Breast epithelium (tissue), 4 donors: ENCODE results near the gene MYL10. TPM values are rescaled to one million over a fixed set of nuclear protein-coding genes. Genes with fewer than 3 reads are reported as not detected.
"Not testable (repeated sequence)": the region's sequence is repeated elsewhere in the genome, so short reads cannot be mapped to it uniquely, and the experiment has no call there.

Experiments used
- DNase-seq, 2 donors: peaks; one replicate each; pipeline ENCODE4 v3.0.0-alpha.2; 2019; ENCODE audit warnings: low spot score in 2 of 2
- H3K27ac ChIP-seq, 2 donors: fragments of 200-600 bp; sonication (generic) in 1 of 2; one replicate each; pipeline ENCODE4 v1.5.1; 2016 to 2019; ENCODE audit warnings: mild to moderate bottlenecking in 1 of 2
- H3K27me3 ChIP-seq, 2 donors: fragments of 200-600 bp; sonication (generic) in 1 of 2; one replicate each; pipeline versions ENCODE4 v1.5.1 to v1.6.0; 2017 to 2019; ENCODE audit warnings: control low read depth in 1 of 2, mild to moderate bottlenecking in 1 of 2
- H3K36me3 ChIP-seq: fragments of 200-600 bp; one replicate; pipeline ENCODE4 v1.5.1; 2019
- H3K4me1 ChIP-seq, 2 donors: fragments of 200-600 bp; sonication (generic); one replicate each; pipeline ENCODE4 v1.5.1; 2016 to 2019; ENCODE audit warnings: control low read depth in 1 of 2
- H3K4me3 ChIP-seq, 3 donors: fragments of 200-600 bp; sonication (generic); 1 replicate in 2 of 3; 2 replicates in 1 of 3; pipeline ENCODE4 v1.5.1; 2016 to 2019; ENCODE audit warnings: mild to moderate bottlenecking in 3 of 3, moderate library complexity in 2 of 3
- H3K9me3 ChIP-seq, 2 donors: fragments of 200-600 bp; sonication (generic) in 1 of 2; one replicate each; pipeline ENCODE4 v1.5.1; 2016 to 2019; ENCODE audit warnings: control low read depth in 1 of 2
- CTCF ChIP-seq, 3 donors: fragments of 450-650 bp; IDR thresholded peaks; one replicate each; pipeline ENCODE4 v1.5.1; 2016 to 2017; ENCODE audit warnings: antibody characterized with exemption in 3 of 3, mild to moderate bottlenecking in 3 of 3, moderate library complexity in 3 of 3
- POLR2A ChIP-seq: fragments of 450-650 bp; IDR thresholded peaks from one replicate; pipeline ENCODE4 v1.6.1; 2016; ENCODE audit warnings: antibody characterized with exemption, mild to moderate bottlenecking, moderate library complexity
- POLR2AphosphoS5 ChIP-seq, 3 donors: sonication (generic); formaldehyde crosslinking; IDR thresholded peaks; one replicate each; pipeline ENCODE4 v1.6.1; 2017; ENCODE audit warnings: antibody characterized with exemption in 3 of 3
- intact Hi-C: fragments of 100-400 bp; cut with DNase I; formaldehyde crosslinking; loops from one replicate; pipeline ENCODE4 v1.15.1; 2023; ENCODE audit warnings: low total_unique reads
- total RNA-seq, 3 donors: library from RNA; depleted of rRNA; stranded (reverse); fragments of >200 nt; gene quantifications; one replicate each; pipeline ENCODE4 v1.1.0, GENCODE V29; 2016

Gene MYL10
- total RNA-seq, 3 donors from 2014 or later = not detected

- Histone ChIP-seq H3K27me3 (peaks cover 0 to 14% of the 10 kb centered on the region in 2 donors), H3K9me3 (no peaks in the 10 kb centered on the region), H3K27ac (no peak overlapping the region), H3K4me1 (no peaks in the 10 kb centered on the region), H3K4me3 (no peak overlapping the region), H3K36me3 (no peaks in the 10 kb centered on the region)
- intact Hi-C loops = no loop called here
- no peak for DNase-seq
- TF ChIP-seq POLR2A = no peak
- no peak for TF ChIP-seq CTCF (IDR thresholded peaks at IDR 0.05)
- TF ChIP-seq POLR2AphosphoS5 (IDR thresholded peaks at IDR 0.05) = no peak
Observed at GRCh38 chr7:101644879-101645278, 15.8 kb upstream of the MYL10 start.

GRCh38 chr7:101639127-101639526, 10.0 kb upstream of the MYL10 start:
- H3K27me3 ChIP-seq, intact Hi-C loops, H3K9me3 ChIP-seq, H3K27ac ChIP-seq, DNase-seq, H3K4me3 ChIP-seq, H3K36me3 ChIP-seq, H3K4me1 ChIP-seq: not testable (repeated sequence)

- TF ChIP-seq CTCF (IDR thresholded peaks at IDR 0.05) (no peak), POLR2A (no peak), POLR2AphosphoS5 (IDR thresholded peaks at IDR 0.05) (no peak)
- Histone ChIP-seq H3K4me1 (no peaks in the 10 kb centered on the region), H3K36me3 (no peaks in the 10 kb centered on the region), H3K27ac (no peak overlapping the region), H3K27me3 (peaks cover 0 to 4% of the 10 kb centered on the region in 2 donors), H3K4me3 (no peak overlapping the region), H3K9me3 (peaks cover 0 to 9% of the 10 kb centered on the region in 2 donors)
- intact Hi-C loops = no loop called here
- DNase-seq = no peak
Observed at GRCh38 chr7:101636822-101637623, 7.9 kb upstream of the MYL10 start.

GRCh38 chr7:101635484-101635883, 6.4 kb upstream of the MYL10 start:
- Histone ChIP-seq H3K9me3 (peaks cover 0 to 9% of the 10 kb centered on the region in 2 donors), H3K4me3 (no peak overlapping the region), H3K36me3 (no peaks in the 10 kb centered on the region), H3K27me3 (peaks cover 0 to 4% of the 10 kb centered on the region in 2 donors), H3K4me1 (no peaks in the 10 kb centered on the region), H3K27ac (no peak overlapping the region)
- DNase-seq = no peak
- TF ChIP-seq CTCF (IDR thresholded peaks at IDR 0.05) = no peak
- no peak for TF ChIP-seq POLR2AphosphoS5 (IDR thresholded peaks at IDR 0.05)
- no peak for TF ChIP-seq POLR2A
- intact Hi-C loops = no loop called here

GRCh38 chr7:101634196-101634717, 5.2 kb upstream of the MYL10 start:
- H3K36me3 ChIP-seq = no peaks in the 10 kb centered on the region
- peaks cover 0 to 9% of the 10 kb centered on the region in 2 donors for H3K9me3 ChIP-seq
- TF ChIP-seq CTCF (IDR thresholded peaks at IDR 0.05) (no peak), POLR2AphosphoS5 (IDR thresholded peaks at IDR 0.05) (no peak), POLR2A (no peak)
- no peaks in the 10 kb centered on the region for H3K4me1 ChIP-seq
- intact Hi-C loops = no loop called here
- no peak for DNase-seq
- H3K27me3 ChIP-seq = peaks cover 0 to 8% of the 10 kb centered on the region in 2 donors
- no peak overlapping the region for H3K4me3 ChIP-seq
- H3K27ac ChIP-seq = no peak overlapping the region
